ENCODE measurements around the gene HDAC9.

HDAC9 gene

GRCh38 chr7:18558910-18559309, 63.4 kb downstream of the HDAC9 start:
- DNase-seq: no peak

- no peak for DNase-seq
Observed at GRCh38 chr7:18559756-18560155, 64.2 kb downstream of the HDAC9 start.

- no peak for DNase-seq
Observed at GRCh38 chr7:18564779-18565178, 69.2 kb downstream of the HDAC9 start.

GRCh38 chr7:18565337-18565736, 69.8 kb downstream of the HDAC9 start:
- no peak for DNase-seq

- no peak for DNase-seq
Observed at GRCh38 chr7:18566205-18566604, 70.7 kb downstream of the HDAC9 start.

GRCh38 chr7:18566829-18567228, 71.3 kb downstream of the HDAC9 start:
- no peak for DNase-seq

- DNase-seq: no peak
Observed at GRCh38 chr7:18570441-18570840, 74.9 kb downstream of the HDAC9 start.

GRCh38 chr7:18570890-18571478, 75.4 kb downstream of the HDAC9 start:
- no peak for DNase-seq

- no peak for DNase-seq
Observed at GRCh38 chr7:18572154-18572553, 76.6 kb downstream of the HDAC9 start.

GRCh38 chr7:18572885-18573284, 77.3 kb downstream of the HDAC9 start:
- no peak for DNase-seq

- DNase-seq: no peak
Observed at GRCh38 chr7:18573410-18574234, 78.1 kb downstream of the HDAC9 start.

GRCh38 chr7:18574235-18574540, 78.6 kb downstream of the HDAC9 start:
- DNase-seq: no peak

- DNase-seq: no peak
Observed at GRCh38 chr7:18574676-18575075, 79.1 kb downstream of the HDAC9 start.

GRCh38 chr7:18575622-18576572, 80.3 kb downstream of the HDAC9 start:
- no peak for DNase-seq

GRCh38 chr7:18577096-18577771, 81.7 kb downstream of the HDAC9 start:
- no peak for DNase-seq

GRCh38 chr7:18579698-18580097, 84.1 kb downstream of the HDAC9 start:
- DNase-seq: no peak

GRCh38 chr7:18580950-18581349, 85.4 kb downstream of the HDAC9 start:
- DNase-seq: no peak

GRCh38 chr7:18583305-18583704, 87.8 kb downstream of the HDAC9 start:
- DNase-seq: no peak

GRCh38 chr7:18590241-18590640, 94.7 kb downstream of the HDAC9 start:
- DNase-seq: no peak

GRCh38 chr7:18590744-18591340, 95.3 kb downstream of the HDAC9 start:
- no peak for DNase-seq

GRCh38 chr7:18593602-18594279, 98.2 kb downstream of the HDAC9 start:
- DNase-seq: no peak

GRCh38 chr7:18597754-18598153, 102.2 kb downstream of the HDAC9 start:
- DNase-seq: no peak

Data from activated naive CD4-positive, alpha-beta T cell treated with Interleukin-2 at 50 U/mL for 16 hours (primary cell).